ENCODE results near the gene TBX1.

TBX1 gene

DNA sequence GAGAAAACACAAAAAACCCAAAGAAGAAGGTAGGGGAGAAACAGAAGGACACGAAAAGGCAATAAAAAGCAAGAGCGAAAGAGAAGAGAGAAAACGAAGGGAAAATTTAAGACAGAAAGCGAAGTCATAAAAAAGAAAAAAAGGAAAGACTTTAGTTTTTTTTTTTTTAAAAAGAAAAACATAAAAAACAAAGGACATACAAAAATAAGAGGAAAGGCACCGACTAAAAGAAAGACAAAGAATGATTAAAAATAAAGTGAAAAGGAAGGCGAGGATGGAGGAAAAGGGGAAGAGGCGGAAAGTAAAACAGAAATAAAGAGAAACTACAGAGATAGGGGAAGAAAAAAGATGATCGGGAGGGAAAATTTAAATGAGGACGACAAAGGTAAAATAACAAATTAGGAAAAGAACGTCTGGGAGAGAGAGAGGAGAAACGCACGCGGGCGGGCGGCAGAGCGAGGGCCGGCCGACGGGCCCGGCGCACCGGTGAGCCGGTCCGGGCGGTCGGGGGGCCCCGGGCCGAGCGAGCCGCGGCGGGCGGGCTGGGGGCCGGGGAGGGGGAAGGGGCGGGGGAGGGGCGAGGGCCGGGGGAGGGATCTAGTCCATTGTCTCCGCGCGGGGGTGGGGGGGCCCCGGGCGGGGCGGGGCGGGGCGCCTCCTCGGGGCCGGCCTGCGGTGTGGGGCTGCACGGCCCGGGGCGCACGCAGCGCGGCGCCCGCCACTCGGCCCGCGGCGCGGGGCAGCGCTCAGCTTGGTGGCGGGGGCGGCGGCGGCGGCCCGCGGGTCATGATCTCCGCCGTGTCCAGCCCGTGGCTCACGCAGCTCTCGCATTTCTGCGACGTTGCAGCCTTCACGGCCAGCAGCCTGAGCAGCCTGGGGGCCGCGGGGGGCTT, at the start of gene TBX1:
Gene TBX1 (plus strand): TSS at position 721 of the 893 bp plus-strand sequence. CDS start 66 bp downstream, at position 787.
- FAIRE-seq: no peak

GRCh38 chr22:19713245-19713644, 47.3 kb upstream of the TBX1 start:
- no peak for FAIRE-seq

DNA sequence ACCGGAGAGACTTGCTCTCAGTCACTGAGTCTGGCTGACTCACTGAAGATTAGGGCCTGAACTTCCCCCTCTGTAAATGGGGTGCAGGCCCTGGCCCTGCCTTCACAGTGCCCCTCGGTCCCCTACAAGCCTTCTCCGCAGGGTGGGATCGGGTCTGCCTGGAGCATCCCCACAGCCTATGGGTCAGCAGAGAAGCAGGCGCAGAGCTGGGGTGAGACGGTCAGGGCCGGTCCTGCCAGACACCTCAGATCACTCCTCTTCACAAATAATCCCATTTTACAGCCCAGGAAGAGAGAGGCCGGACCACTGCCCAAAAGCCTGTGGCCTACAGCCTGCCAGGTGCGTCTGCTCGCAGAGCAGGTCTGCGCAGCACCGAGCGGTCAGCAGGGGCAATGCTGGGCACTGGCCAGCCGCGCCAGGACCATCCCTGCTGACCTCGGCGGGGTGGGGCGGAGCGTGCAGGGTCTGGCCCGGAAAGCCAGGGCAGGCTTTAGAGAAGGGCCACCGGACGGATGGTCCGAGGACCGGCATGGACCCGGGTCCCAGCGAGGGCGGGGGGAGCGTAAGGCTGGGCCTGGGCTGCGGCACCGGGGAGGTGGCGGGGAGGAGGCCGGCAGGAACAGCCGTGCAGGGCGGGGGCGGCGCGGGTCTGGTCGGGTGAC, 46.8 kb upstream of the TBX1 start:
- no peak for FAIRE-seq

GRCh38 chr22:19714312-19715187, 46.0 kb upstream of the TBX1 start, which contains the start of gene SEPTIN5:
SEPTIN5 (plus strand) TSS chr22:19714503; CDS start chr22:19714589, 86 bp downstream.
- no peak for FAIRE-seq

- FAIRE-seq: no peak
Observed at GRCh38 chr22:19715188-19715930, 45.2 kb upstream of the TBX1 start.

DNA sequence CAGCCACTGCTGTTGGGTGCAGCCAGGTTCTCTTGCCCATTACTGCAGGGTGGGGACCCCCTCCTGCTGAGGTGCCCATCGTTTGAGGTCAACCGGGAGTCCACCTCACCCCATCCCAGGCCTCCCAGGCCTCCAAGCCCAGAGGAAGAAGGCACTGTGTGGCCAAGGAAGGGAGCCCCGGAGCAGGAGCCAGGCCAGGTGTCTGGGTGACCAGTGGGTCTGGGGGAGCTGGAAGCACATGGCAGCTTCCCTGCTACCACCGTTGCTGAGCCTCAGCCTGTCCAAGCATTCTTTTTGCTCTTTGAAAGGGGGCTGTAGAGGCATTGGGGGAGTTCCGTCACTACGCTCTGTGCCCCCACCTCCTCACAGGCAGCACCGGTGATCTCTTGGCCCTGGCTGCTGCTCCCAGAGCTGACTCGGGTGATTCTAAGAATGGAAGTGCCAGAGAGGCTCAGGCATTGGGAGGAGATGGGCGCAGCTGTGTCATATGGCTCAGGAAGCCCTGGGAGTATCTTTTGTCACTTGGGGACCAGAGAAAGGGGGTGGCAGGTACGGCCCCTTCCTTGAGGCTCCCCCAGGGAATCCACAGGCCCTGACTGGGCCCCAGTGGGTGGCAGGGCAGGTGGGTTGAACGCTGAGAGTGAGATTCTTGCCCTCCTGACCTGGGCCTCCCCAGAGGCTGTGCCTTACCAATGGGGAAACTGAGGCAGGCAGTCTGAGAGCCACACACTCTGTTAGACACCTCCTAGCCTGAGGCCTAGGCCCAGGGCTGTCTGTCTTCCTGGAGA, 44.3 kb upstream of the TBX1 start:
- no peak for FAIRE-seq

DNA sequence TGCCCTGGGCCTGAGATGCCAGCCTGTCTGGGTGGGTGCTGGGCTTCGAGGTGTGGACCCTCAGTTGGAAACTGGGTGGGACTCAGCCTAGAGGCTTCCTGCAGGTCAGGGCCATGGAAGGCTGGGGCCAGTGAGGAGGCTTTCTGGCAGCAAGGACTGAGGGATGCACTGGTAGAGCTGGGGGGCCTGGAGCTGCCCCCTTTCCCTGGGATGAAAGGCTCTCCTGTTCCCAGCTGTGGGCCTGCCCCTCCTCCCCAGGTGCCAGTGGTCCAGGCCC, 43.8 kb upstream of the TBX1 start:
- no peak for FAIRE-seq

GRCh38 chr22:19717181-19717580, 43.4 kb upstream of the TBX1 start:
- FAIRE-seq: no peak

DNA sequence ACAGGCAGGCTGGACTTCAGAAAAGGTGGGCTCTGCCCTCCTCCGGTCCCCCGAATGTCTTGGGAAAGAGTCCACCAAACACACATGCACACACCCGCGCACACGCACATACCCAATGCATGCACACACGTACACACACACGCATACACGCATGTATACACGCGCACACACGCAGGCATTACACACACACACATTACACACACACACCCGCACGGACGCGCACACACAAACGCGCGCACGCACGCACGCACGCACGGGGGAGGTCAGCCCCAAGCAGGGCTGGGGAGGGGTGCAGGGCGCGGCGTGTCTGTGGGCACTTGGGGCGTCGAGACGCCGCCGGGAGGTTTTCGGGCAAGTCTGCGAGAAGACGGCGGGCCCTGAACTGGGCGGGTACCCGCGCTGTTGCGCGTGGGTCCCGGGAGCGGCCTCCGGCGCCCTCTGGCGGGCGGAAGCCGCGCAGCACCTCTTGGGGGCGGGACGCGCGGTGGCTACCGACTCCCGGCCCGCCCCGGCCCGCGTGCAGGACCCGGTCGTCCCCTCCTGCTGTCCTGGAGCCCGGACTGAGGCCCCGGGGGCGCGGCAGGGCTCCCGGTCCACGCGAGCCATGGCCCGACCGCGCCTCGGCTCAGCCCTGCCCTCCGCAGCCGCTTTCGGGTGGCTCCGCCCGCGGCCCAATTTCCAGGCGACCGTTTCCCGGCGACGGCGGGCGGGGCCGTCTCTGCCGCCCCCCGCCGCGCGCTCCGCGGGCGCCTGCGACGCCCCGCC, 42.7 kb upstream of the TBX1 start:
- no peak for FAIRE-seq

GRCh38 chr22:19718456-19719049, 42.0 kb upstream of the TBX1 start:
- no peak for FAIRE-seq

DNA sequence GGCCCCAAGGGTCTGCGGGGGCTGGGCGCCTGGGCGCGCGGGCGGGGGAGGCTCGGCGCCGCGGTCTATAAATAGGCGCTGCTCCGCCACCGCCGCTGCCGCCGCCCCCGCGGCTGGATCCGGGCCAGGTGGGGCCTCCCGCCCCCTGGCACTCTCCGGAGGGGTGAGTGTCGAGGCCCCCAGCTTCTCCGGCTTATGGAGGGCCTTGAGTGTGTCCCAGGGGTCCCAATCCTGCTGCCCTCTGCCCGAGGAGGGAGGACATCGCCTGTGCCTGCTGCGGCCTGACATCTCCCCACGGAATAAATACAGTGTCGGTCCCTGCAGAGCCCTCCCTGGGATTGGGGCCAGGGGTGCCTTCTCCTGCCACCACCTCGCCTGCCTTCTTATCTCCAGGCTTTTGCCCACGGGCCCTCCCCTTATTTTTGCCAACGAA, 41.5 kb upstream of the TBX1 start:
- no peak for FAIRE-seq

- no peak for FAIRE-seq
Observed at GRCh38 chr22:19719488-19720021, 41.0 kb upstream of the TBX1 start.

DNA sequence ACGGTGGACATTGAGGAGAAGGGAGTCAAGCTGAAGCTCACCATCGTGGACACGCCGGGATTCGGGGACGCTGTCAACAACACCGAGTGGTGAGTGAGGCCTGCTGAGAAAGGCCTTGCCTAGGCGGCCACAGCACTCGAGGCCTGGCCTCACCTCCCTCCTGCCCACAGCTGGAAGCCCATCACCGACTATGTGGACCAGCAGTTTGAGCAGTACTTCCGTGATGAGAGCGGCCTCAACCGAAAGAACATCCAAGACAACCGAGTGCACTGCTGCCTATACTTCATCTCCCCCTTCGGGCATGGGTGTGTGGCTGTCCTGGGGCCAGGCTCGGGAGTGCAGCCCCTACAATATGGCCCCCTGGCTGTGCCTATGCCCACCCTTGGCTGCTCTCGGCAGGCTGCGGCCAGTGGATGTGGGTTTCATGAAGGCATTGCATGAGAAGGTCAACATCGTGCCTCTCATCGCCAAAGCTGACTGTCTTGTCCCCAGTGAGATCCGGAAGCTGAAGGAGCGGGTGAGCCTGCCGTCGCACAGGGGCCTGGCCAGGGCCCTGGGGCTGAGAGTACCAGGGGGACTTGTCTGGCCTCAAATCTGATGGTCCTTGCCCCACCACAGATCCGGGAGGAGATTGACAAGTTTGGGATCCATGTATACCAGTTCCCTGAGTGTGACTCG, 40.3 kb upstream of the TBX1 start:
- FAIRE-seq: no peak

DNA sequence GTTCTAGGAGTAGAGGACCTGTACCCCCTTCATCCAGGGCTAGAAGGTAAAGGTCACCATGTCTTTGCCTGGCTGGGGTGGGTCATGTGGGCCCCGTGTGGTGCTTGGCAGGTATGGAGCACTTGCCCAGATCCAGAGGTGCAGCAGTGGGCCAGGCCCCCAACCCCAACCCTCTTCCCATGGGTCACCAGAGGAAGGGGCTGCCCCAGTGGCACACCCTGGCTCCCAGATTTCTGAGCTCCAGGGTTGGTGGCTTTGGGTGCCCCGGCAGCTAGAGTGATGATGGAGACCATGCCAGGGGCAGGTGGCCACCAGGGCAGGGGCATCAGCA, 39.6 kb upstream of the TBX1 start:
- no peak for FAIRE-seq

DNA sequence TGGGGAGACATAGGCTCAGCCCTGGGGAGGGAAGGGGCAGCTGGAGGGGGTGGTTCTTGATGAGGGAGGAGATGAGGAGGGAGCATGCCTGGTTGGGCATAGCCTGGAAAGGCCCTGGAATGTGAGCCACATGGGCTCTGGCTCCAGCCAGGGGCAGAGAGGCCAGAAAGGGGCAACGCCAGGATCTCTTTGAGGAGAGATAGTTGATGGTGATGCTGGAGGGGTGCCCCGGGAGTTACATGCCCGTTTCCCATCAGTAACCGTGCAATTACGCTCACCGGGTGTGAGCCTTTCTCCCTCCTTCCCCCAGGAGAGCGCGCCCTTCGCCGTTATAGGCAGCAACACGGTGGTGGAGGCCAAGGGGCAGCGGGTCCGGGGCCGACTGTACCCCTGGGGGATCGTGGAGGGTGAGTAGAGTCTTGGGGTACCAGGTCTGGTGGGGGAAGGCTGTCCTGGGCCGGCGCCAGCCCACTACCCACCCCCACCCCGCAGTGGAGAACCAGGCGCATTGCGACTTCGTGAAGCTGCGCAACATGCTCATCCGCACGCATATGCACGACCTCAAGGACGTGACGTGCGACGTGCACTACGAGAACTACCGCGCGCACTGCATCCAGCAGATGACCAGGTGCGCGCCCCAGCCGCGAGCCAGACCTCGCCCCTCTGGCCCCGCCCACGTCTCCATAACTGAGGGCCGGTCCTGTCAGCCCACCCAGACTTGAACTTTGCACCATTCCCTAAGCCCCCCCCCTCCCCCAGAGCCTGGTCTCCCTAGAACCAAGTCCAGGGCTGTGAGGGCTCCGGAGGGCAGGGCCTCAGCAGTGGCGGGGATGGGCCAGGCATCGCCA, 39.0 kb upstream of the TBX1 start:
- no peak for FAIRE-seq

DNA sequence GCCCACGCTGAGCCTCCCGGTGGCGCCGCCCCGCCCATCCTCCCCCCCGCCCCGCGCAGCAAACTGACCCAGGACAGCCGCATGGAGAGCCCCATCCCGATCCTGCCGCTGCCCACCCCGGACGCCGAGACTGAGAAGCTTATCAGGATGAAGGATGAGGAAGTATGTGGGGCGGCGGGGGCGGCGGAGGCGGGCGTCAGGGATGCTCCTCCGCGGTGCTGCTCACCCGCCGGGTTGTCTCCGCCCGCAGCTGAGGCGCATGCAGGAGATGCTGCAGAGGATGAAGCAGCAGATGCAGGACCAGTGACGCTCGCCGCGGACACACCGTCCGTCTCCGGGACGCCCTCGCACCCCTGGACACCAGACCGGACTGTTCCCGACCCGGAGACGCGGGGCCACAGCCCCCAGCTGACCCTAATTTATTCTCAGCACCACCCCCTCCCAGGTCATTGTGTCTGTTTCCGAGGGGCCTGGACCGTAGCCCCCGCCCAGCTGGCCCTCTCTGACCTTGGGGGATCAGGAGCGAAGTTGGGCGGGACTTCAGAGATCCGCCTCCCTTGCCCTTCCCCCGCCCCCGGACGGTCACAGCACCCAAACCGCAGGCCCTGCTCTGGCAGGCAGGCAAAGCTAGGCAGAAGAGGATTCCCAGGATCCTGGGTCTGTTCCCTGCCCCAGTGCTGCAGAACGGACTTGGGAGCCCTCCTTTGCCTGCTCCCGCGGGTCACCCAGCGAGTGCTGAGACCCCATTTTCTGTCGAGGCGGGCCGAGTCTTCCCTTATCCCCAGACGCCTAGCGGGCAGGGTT, 38.2 kb upstream of the TBX1 start:
- FAIRE-seq: no peak

- no peak for FAIRE-seq
Observed at GRCh38 chr22:19722982-19723231, 37.7 kb upstream of the TBX1 start.
